ENCODE data around the gene OR6C2. TPM values are rescaled to one million over a fixed set of nuclear protein-coding genes. Genes with fewer than 3 reads are reported as not detected.
A peak's percentile ranks its signal among the peaks of the same experiment; 100 is the strongest.
"Not testable (repeated sequence)": the region's sequence is repeated elsewhere in the genome, so short reads cannot be mapped to it uniquely, and the experiment has no call there.

The OR6C2 gene
- not detected in 2 replicates for total RNA-seq

GRCh38 chr12:55443776-55444175, at the start of gene OR6C2:
OR6C2 (plus strand) TSS chr12:55444076; CDS start chr12:55452214, 8,138 bp downstream.
- Histone ChIP-seq H3K36me3 (ENCODE audit: control insufficient read depth, insufficient read depth, low read length) (no peaks in the 10 kb centered on the region), H3K27me3 (ENCODE audit: control insufficient read depth, insufficient read depth, low read length) (no peaks in the 10 kb centered on the region), H3K4me3 (ENCODE audit: low read depth, low read length) (no peak within 1 kb of the TSS)
- DNase-seq (ENCODE audit: low read depth) (no peak), FAIRE-seq (no peak)
- no peak for TF ChIP-seq CTCF (IDR thresholded peaks at IDR 0.05; ENCODE audit: insufficient read depth, low read length, severe bottlenecking)

GRCh38 chr12:55396326-55396725, 47.5 kb upstream of the OR6C2 start:
- Histone ChIP-seq H3K4me3 (ENCODE audit: low read depth, low read length) (no peak overlapping the region), H3K36me3 (ENCODE audit: control insufficient read depth, insufficient read depth, low read length) (no peaks in the 10 kb centered on the region), H3K27me3 (ENCODE audit: control insufficient read depth, insufficient read depth, low read length) (no peaks in the 10 kb centered on the region)
- FAIRE-seq (no peak), DNase-seq (ENCODE audit: low read depth) (no peak)
- TF ChIP-seq CTCF (IDR thresholded peaks at IDR 0.05; ENCODE audit: insufficient read depth, low read length, severe bottlenecking) = no peak

- Histone ChIP-seq H3K36me3 (ENCODE audit: control insufficient read depth, insufficient read depth, low read length) (no peaks in the 10 kb centered on the region), H3K4me3 (ENCODE audit: low read depth, low read length) (no peak within 1 kb of the TSS), H3K27me3 (ENCODE audit: control insufficient read depth, insufficient read depth, low read length) (no peaks in the 10 kb centered on the region)
- no peak for FAIRE-seq
- TF ChIP-seq CTCF (IDR thresholded peaks at IDR 0.05; ENCODE audit: insufficient read depth, low read length, severe bottlenecking) = no peak
- no peak for DNase-seq (ENCODE audit: low read depth)
These were observed 43.6 kb upstream of the OR6C2 start, which contains the start of gene OR6C65 for GRCh38 chr12:55400229-55400628. OR6C65 (plus strand) TSS chr12:55400529; CDS start chr12:55400529, 0 bp downstream.

- no peak for DNase-seq (ENCODE audit: low read depth)
- H3K4me3 ChIP-seq (ENCODE audit: low read depth, low read length) = no peak overlapping the region
- no peak for TF ChIP-seq CTCF (IDR thresholded peaks at IDR 0.05; ENCODE audit: insufficient read depth, low read length, severe bottlenecking)
- no peaks in the 10 kb centered on the region for H3K27me3 ChIP-seq (ENCODE audit: control insufficient read depth, insufficient read depth, low read length)
- no peaks in the 10 kb centered on the region for H3K36me3 ChIP-seq (ENCODE audit: control insufficient read depth, insufficient read depth, low read length)
- no peak for FAIRE-seq
These were observed 36.0 kb upstream of the OR6C2 start for GRCh38 chr12:55407866-55408265.

- H3K36me3 ChIP-seq (ENCODE audit: control insufficient read depth, insufficient read depth, low read length); DNase-seq (ENCODE audit: low read depth); H3K27me3 ChIP-seq (ENCODE audit: control insufficient read depth, insufficient read depth, low read length); H3K4me3 ChIP-seq (ENCODE audit: low read depth, low read length); FAIRE-seq: not testable (repeated sequence)
These were observed 34.7 kb upstream of the OR6C2 start for GRCh38 chr12:55409133-55409532.

GRCh38 chr12:55412138-55412537, 31.7 kb upstream of the OR6C2 start:
- H3K27me3 ChIP-seq (ENCODE audit: control insufficient read depth, insufficient read depth, low read length); DNase-seq (ENCODE audit: low read depth); FAIRE-seq; H3K4me3 ChIP-seq (ENCODE audit: low read depth, low read length); H3K36me3 ChIP-seq (ENCODE audit: control insufficient read depth, insufficient read depth, low read length): not testable (repeated sequence)

GRCh38 chr12:55413498-55414388, 30.1 kb upstream of the OR6C2 start:
- not testable (repeated sequence) for H3K4me3 ChIP-seq (ENCODE audit: low read depth, low read length); H3K27me3 ChIP-seq (ENCODE audit: control insufficient read depth, insufficient read depth, low read length); DNase-seq (ENCODE audit: low read depth); H3K36me3 ChIP-seq (ENCODE audit: control insufficient read depth, insufficient read depth, low read length)
- FAIRE-seq = peak; percentile 40

- not testable (repeated sequence) for H3K36me3 ChIP-seq (ENCODE audit: control insufficient read depth, insufficient read depth, low read length); H3K4me3 ChIP-seq (ENCODE audit: low read depth, low read length); DNase-seq (ENCODE audit: low read depth); H3K27me3 ChIP-seq (ENCODE audit: control insufficient read depth, insufficient read depth, low read length); FAIRE-seq
These were observed 29.5 kb upstream of the OR6C2 start for GRCh38 chr12:55414396-55414823.

GRCh38 chr12:55414889-55415288, 29.0 kb upstream of the OR6C2 start:
- not testable (repeated sequence) for H3K27me3 ChIP-seq (ENCODE audit: control insufficient read depth, insufficient read depth, low read length); FAIRE-seq; DNase-seq (ENCODE audit: low read depth); H3K36me3 ChIP-seq (ENCODE audit: control insufficient read depth, insufficient read depth, low read length); H3K4me3 ChIP-seq (ENCODE audit: low read depth, low read length)
